Omental fat pad (tissue), 4 donors: ENCODE results near the gene GPATCH8. TPM values are rescaled to one million over a fixed set of nuclear protein-coding genes. Genes with fewer than 3 reads are reported as not detected.
A peak's percentile ranks its signal among the peaks of the same experiment; 100 is the strongest.

Source experiments
- ATAC-seq: fragments of 150-250 bp; one replicate; pipeline ENCODE4 v1.9.1; 2016; ENCODE audit warnings: mild to moderate bottlenecking, moderate library complexity; ENCODE audit not compliant: low FRiP score
- DNase-seq: peaks from one replicate; pipeline ENCODE4 v3.0.0-alpha.2; 2019; ENCODE audit warnings: low spot score
- CTCF ChIP-seq, 3 donors: fragments of 450-650 bp; IDR thresholded peaks; one replicate each; pipeline ENCODE4 v1.5.1; 2016 to 2017; ENCODE audit warnings: antibody characterized with exemption in 3 of 3, mild to moderate bottlenecking in 3 of 3, moderate library complexity in 2 of 3
- total RNA-seq, 4 donors: library from RNA; depleted of rRNA; stranded (reverse); fragments of >200 nt; gene quantifications; one replicate each; pipeline ENCODE4 v1.1.0, GENCODE V29; 2016

GPATCH8 gene
- total RNA-seq, 4 donors from 2014 or later: 25.7 to 58.5 (median 34.6) TPM

GRCh38 chr17:44536090-44536953, 33.1 kb upstream of the GPATCH8 start:
- TF ChIP-seq CTCF (IDR thresholded peaks at IDR 0.05): no peak
- DNase-seq: no peak
- no peak for ATAC-seq

GRCh38 chr17:44533533-44534246, 30.5 kb upstream of the GPATCH8 start:
- peak; percentile 84 for ATAC-seq
- TF ChIP-seq CTCF (IDR thresholded peaks at IDR 0.05): peak in 2 of 3 donors; percentile 73 to 81
- peak; percentile 95 for DNase-seq

- no peak for TF ChIP-seq CTCF (IDR thresholded peaks at IDR 0.05)
- ATAC-seq (no peak), DNase-seq (no peak)
Measured at GRCh38 chr17:44530896-44531418, 27.8 kb upstream of the GPATCH8 start.

GRCh38 chr17:44529864-44530263, 26.7 kb upstream of the GPATCH8 start:
- ATAC-seq (no peak), DNase-seq (no peak)
- TF ChIP-seq CTCF (IDR thresholded peaks at IDR 0.05): no peak

- no peak for TF ChIP-seq CTCF (IDR thresholded peaks at IDR 0.05)
Measured at GRCh38 chr17:44527954-44528353, 24.7 kb upstream of the GPATCH8 start.

GRCh38 chr17:44527102-44527501, 23.9 kb upstream of the GPATCH8 start:
- TF ChIP-seq CTCF (IDR thresholded peaks at IDR 0.05): no peak
- ATAC-seq: no peak
- DNase-seq: no peak

More at GRCh38 chr17:44527954-44528353, 24.7 kb upstream of the GPATCH8 start:
- ATAC-seq: no peak
- DNase-seq: no peak
